ENCODE results near the gene LRPPRC.

The LRPPRC gene

DNA sequence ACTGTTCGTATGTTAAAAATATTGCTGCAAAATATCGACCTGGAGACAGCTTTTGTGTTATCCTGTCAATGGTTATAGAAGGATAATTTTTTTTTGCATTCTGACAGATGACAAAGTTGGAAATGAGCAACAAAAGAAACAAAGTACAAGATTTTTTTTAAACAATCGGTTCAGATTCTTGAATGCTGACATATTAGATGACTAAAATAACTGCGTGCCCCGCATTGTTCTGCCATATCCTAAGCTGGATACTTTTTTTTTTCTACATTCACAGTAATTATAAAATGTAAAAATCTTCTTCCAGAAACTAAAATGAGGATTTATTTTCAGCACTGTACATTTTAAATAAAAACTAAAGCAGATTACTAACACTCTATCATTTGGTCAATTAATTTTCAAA is 89.9 kb downstream of the LRPPRC start:
- no peak for DNase-seq

DNA sequence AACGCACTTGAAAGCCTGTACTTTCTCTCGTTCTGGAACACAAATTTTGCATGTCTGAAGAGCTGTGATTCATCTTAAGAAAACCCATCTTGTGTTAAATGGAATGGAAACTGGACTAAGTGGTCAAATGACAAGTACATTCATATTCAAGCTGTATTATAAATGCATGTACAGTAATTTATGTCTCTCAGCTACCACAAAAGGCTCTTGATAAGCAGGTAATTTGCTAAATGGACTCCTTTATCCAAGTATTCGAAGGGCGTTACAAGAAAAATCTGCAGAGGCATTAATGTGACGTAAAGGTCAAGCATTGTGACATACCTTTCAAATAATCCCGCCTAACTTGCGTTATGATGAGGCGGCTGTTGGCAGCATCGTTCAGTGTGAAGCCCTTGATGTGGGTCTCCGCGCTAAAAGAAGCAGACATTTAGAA is 90.4 kb downstream of the LRPPRC start:
- no peak for DNase-seq

DNA sequence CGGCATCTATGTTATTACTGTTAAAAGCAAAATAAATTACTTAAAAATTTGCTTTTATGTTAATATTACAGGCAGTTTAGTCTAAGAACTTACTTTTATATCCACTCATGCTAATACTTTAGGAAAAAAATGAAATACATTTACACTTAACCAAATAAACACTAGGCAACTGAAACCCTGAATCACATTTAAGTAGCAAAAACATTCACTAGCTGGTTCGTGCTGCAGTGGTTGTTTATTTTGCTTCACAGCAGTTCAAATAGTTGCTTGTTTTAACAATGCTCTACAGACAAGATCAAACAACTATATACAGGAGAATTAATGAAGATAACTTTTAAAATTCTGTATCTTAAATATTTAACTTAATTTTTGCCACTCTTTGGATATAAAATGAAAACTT is 96.2 kb downstream of the LRPPRC start:
- DNase-seq, result no peak

DNA sequence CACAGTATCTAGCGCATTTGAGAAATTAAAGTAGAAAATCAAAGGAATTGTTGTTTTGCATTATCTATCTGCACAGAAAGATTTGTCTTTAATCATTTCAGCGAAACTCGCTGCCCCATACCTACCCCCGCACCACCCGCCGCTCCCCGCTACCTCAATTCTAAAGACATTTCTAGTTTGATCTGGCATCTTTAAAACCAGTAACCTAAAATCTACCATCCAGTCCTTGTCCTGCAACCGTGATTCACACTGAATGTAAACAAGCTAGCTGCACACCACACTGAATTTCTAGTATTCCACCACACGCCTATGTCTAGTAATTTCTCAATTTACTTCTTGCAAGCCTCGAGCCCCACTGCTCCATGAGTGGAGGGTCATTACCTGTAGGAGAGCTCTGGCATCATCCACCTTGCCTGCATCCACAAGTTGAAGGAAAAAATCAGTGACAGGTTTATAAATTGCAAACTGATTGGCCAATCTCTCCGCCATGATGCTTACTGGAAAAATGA is 96.9 kb downstream of the LRPPRC start:
- DNase-seq, result no peak

DNA sequence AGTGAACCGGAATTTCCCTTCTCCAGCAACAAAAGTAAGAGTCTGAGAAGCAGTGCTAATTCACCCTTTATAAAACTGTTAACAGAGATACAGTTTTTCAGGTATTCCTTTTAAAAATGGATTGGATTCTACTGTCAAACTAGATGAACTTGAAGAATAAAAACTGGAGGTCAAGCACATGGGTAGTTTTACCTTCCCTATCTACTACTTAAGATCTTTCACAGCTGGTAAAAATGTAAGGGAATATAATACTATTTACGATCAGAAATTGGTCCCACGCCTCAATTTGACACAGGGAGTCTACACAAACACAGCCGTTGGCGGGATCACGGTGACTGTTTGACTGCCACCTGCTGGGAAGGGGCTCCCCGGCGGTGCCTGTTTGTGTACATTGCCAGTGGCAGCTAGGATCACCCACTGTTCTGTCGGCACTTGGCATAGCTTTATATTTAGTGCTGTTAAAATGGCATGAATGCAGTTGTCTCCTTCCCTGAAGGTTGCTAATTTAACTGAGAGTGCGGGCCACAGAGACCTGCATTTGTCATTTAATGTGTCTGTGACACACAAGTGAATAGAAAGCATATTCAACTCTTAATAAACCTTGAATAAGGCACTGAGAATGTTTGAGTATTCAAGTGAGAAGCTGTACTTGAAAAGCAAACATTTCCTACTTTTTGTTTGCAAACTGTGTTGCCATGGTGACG is 97.5 kb downstream of the LRPPRC start:
- no peak for DNase-seq

DNA sequence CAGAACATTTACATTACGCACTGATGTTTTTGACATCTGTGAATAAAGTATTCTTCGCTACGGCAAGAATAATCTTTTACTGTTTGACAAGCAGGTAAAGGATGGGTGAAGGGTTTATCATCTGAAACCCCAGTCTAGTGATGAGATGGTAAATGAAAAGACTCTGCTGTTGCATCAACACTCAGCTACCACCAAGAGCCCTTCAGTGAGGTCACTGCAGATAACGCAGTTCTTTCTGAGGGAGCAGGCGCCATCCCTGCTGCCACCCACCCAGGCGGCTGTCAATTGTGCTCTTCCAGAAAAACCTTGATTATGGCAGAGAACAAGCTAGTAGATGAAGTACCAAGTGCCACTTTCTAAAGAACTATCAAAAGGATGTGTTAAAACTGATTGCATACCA is 98.3 kb downstream of the LRPPRC start:
- DNase-seq, result no peak

DNA sequence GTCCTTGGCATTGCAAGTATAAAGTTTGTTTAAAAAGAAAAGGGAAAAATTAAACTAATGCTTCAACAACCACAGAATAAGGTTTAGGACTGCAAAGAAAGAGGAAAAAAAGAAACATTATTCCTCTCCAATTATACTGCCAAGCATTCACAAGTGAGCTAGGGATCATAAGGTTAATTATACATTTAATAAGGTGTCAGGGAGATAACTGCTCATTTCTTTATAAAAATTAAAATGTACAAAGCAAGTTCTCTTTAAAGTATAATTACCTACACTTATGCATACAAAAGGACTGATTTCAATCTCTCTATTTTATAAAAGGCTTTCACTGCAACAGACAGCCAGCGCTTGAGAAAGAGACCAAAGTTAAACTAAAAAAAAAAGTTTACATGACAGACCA is 98.9 kb downstream of the LRPPRC start:
- no peak for DNase-seq

DNA sequence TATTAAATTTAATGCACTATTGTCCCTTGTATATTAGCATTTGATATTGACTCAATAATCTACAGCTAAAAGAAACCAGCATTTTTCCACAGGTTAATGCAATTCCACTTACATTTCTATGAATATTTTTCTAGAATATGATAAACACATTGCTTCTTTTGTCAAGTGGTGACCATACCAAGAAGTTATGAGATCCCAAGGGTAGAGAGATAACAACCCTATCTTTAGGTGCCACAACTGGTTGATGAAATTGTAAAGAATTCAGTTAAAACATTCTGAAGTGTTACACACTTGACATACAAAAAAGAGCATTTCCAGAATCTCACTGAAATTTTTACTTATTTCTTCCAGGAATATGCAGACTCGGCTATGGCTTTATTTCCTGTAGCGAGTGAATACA is 101.0 kb downstream of the LRPPRC start:
- no peak for DNase-seq

DNA sequence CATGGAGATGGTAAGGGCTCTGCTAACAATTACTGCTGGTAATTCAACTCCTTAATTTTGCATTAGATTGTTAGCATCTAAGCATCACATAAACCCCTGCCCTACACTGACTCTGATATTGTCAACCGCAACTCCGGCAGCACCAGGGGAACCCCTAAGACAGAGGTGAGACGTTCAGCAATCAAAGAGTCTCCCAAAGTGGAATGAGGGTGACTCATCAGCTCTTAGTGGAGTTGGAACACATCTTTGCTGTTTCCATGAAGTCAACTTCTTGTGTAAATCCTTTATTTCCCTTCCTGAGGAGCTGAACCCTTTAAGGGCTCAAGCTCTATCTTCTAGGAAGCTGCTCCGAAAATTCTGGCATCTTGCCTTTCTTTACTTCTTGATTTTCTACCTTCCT is 104.9 kb downstream of the LRPPRC start:
- DNase-seq, result no peak

DNA sequence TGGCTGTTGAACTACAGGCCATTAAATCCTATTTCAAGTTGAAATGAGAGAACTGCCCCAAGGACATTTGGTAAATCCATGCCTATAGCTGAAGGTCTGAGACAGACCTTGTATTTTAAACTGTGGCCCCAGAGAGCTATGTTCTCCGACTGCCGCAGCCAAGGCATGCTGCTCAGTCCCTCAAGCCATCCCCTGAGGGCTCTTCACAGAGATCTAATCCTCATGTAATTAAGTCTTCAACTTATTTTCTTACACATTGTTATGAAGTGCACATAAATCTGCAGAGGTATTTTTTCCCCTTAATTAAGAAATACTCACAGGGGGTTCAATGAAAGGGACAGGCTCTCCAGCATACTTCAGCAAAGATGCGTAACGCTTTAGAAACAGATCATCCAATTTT is 106.4 kb downstream of the LRPPRC start:
- DNase-seq, result no peak

DNA sequence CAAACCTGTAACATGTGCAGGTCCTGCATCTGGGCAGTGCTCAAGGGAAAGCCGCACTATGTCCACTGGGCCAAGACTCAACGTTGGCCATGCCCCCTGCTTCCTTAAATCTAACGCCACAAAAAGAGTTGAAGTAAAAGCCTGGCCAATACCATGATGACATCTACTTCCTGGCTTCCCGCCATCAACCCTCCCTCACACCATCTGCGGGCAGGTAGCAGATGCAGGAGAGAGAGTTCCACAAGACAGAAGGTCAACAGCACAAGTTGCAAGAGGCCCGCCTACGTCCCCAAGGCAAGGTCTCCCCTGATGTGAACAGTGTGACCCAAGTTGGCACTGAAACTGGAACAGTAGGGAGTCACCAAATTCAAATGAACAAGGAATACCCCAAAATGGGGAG is 108.6 kb downstream of the LRPPRC start:
- no peak for DNase-seq

DNA sequence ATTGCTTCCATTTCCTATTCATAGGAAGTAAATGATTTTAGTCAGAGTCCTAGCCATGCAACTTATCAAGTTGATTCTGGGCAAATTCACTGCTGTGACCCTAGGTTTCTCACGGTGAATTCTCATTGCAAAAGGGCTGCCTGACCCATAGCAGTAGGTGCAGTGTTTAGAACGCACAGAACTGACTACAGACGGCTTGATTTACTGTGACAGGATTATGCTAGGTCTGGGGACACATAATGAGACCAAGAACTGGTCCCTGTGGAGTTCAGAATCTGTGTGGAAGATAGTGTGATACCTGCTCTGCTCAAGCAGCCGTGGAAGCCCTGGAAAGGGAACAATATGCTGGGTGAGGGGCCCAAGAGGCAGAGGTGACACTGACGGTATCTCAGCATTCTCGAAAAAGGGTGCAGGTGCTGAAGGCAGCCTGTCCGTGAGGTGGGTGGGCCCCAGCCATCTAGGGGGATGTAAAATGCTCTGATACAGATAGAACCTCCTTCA is 110.6 kb downstream of the LRPPRC start:
- no peak for DNase-seq

DNA sequence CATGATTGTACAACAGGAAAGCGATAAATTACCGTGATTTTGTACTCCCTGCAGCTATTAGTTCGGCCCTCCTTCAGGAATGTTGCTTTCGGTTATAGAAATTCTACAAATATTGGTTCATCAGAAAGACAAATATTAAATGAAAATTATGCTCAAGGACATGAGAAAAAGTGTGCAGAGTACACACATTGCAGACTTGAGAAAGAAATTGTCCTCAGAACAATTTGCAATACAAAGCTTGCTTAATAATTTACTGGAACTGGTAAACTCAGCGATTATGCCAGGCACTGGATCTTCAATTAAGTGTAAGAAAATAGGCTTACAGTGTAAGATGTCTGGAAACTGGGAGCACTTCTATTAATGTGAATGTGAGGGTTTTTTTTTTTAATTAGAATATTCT is 111.1 kb downstream of the LRPPRC start:
- DNase-seq, result no peak

DNA sequence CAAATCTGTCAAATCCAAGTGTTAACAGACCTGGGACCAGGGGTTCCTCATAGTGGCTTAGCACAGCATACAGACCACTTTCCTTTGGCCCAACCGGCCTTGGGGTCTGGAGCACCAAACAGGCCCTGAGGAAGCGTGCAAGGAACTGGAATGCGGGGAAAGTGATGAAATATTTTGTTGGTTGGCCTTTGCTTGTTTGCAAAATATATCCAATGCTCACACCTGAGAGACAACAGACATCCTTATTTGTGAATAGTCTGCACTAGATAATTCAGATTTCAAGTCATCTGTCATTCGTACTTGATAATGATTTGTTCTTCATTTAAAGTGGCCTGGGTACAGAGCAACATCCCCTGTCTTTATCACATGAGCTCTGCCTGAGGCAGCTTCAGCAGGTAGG is 113.5 kb downstream of the LRPPRC start:
- DNase-seq, result no peak

DNA sequence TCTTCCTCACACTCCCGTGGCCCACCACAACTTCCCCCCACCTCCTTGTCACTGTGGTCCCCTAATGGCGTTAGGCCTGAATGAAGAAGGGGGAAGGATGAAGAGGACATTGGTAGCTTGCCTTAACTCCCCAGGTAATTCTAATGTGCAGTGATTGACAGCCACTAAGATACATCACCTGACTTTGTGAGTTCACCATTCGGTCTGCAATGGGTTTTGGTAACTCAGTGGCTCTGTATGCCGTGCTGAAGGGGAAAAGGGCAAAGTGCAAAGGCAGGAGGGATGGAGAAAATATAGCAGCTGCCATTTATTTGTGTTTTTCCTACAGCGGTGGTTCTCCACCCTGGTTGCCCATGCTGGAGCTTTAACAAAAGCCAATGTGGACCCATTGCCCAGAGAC is 114.8 kb downstream of the LRPPRC start:
- no peak for DNase-seq

DNA sequence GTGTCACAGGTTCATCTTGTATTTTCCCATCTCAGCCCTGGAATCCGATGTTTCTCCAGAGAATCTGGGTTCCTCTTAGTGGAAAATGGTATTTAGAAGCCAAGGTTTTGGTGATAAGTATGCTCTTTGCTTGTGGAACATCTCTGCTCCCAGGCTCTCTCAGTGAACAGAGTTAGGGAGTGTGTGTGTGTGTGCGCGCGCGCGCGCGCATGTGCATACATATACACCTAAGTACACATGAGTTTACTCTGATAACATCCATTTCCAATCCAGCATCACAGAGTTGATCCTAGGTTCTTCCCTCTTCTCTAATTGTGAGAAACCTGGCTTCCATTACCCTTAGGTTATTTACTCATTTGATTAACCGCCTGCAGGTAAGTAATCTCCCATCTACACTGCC is 115.3 kb downstream of the LRPPRC start:
- no peak for DNase-seq

DNA sequence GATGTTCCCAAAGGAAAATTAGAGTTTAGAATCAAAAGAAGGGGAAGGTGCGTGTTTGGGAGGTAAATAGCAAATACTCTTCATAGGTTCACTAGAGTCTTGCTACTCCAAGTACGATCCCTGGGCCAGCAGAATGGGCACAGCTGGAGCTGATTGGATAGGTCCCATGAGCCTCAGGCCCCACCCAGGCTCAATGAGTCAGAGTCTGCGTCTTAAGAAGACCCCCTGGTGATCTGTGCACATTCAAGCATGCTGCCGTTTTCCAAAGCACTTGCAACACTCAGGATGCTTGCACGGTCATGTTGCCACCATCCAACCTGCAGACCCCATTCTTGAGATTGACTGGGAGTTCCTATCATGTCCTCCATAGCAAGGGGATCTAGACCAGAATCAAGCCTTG is 116.5 kb downstream of the LRPPRC start:
- DNase-seq, result no peak

DNA sequence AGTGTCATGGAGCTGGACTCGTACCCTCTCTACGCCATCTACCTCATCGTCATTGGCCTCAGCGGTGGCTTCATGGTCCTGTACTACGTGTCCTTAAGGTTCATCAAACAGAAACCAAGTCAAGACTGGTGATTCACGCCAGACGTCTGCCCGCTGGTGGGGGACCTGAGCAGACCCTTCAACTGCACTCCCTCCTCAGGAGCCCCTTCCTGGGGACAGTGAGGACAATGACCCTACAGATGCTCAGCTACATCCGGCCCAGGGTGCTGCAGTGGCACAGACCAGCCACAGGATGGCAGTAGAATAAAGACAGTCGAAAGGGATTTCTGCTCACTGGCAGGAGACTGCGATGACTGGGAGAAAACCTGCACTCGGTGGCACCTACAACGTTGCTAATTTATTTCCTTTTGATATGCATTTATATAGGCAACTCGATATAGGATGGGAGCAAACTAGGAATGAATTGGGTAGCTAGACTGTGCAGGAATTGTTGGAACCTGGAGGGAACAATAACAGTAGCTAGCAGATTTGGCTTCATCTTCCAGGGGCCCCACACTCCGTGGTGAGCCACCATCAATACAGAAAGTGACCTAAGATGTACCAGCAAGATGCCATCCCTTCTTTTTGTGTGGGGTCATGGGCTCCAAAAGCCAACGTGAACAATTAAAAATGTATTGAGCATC is 117.9 kb downstream of the LRPPRC start:
- DNase-seq, result peak; percentile 68

DNA sequence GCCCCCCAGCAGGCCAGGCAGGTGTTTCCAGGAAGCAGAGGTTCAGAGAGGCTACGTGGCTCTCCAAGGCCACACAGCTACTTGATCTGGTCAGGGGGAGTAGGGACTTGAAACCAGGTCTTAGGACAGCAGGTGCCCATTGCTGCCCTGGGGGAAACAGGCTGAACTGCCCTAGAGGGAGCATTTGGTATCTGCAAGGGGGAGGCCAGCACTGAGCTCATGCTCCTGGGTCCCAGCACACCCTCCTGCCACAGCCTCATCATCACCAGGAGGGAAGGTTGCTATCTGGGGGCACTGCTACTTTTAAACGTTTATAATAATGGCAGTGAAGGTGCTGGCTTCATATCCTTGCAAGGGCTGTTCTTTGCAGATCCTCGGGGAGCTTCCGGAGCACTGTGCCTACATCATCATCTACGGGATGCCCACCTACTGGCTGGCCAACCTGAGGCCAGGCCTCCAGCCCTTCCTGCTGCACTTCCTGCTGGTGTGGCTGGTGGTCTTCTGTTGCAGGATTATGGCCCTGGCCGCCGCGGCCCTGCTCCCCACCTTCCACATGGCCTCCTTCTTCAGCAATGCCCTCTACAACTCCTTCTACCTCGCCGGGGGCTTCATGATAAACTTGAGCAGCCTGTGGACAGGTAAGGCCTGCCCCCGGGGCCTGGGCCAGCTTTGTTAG is 120.9 kb downstream of the LRPPRC start:
- no peak for DNase-seq

DNA sequence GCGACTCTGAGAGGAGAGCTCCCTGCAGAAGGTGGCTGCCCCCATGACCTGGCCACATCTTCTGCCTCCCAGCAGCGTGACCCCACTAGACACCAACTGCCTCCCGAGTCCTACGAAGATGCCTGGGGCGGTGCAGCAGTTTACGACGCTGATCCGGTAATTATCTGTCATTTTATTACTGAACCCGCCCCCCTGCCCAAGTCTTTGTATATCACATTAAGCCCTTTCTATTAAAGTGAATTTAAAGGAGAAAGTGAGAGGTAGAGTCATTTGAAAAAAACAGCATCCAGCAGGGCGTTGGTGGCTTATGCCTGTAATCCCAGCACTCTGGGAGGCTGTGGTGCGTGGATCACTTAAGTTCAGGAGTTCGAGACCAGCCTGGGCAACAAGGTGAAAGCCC is 123.6 kb downstream of the LRPPRC start:
- no peak for DNase-seq

DNA sequence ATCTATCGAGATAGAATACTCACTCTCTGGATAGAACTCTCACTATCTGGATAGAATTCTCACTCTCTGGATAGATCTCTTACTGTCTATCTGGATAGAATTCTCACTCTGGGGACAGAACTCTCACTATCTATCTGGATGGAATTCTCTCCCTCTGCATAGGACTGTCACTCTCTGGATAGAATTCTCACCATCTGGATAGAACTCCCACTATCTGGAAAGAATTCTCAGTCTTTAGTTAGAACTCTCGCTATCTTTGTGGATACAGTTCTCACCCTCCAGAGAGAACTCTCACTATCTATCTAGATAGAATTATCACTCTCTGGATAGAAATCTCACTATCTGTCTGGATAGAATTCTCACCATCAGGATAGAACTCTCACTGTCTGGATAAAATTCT is 140.5 kb downstream of the LRPPRC start:
- DNase-seq, result no peak

DNA sequence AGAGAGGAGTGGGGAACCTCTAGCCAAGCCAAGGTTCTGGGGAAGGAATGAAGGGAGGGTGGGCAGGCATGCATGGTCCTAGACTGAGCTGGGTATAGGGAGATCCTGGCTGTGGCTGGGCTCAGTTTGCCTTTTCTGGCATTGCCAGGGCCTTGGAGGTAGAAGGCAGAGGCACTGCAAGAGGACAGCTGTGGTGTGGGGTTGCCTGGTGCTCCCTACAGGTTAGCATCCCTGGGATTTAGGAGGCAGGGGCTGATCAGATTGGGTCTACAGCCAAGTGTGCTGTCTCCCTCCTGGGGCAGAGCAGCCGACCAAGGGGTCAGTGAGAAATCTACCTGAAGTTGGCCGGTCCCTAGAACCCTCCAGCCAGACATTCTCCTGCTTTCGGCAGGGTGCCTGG is 141.1 kb downstream of the LRPPRC start:
- no peak for DNase-seq

DNA sequence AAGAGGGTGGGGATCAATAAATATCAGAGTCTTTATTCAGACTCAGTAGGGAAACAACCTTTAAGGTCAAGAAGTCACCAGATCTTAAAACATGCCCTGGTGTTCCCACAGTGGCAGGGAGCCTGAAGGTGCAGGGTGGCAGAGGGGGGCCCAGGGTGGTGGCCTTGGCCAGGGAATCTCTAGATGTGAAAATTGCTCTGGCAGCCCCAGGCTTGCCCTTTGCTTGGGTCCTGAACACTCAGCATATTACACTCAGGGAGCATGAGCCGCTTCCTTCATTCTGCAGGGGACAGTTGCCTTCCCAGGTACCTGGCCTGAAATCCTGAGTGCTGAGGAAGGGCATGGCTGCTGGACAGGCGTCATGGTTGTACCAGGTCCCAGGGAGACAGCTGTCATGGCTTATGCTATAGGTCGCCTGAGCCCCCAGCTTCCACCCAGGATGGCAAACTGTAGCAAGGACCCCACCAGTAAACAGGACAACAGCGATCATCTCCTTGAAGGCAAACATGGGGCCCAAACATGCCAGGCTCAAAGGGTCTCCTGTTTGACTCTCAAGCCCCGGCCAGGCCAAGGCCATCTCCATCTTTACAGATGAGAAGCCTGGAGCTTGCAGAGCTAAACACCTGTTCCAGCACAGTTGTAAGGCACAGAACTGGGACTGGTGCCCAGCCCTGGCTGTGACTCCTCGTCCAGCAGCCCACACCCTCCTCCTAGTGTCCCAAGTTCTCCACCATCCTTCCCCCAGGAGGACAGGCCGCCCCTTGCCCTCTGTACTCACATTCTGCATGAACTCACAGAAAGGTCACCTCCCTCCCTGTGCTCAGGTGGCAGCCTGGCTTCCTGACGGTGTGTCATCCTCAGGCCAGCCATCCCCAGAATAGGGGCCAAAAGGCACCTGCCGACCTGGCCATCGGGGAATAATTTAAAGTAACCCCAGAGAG is 142.4 kb downstream of the LRPPRC start:
- DNase-seq, result no peak

Data from activated naive CD4-positive, alpha-beta T cell treated with Interleukin-2 at 50 U/mL for 16 hours (primary cell).